Mucosa of stomach (tissue), 1 donor: Measurements from ENCODE around the gene SEPHS2.
"Not testable (repeated sequence)": the region's sequence is repeated elsewhere in the genome, so short reads cannot be mapped to it uniquely, and the experiment has no call there.

Experiments used
- H3K27me3 ChIP-seq: one replicate; pipeline ENCODE4 v1.7.0; 2013; ENCODE audit warnings: mild to moderate bottlenecking, low read length; ENCODE audit not compliant: control insufficient read depth, insufficient read depth
- H3K36me3 ChIP-seq: one replicate; pipeline ENCODE4 v1.7.0; 2013; ENCODE audit warnings: low read length; ENCODE audit not compliant: control insufficient read depth, insufficient read depth
- H3K4me1 ChIP-seq: one replicate; pipeline ENCODE4 v1.7.0; 2013; ENCODE audit warnings: mild to moderate bottlenecking, low read length; ENCODE audit not compliant: control insufficient read depth, insufficient read depth
- H3K4me3 ChIP-seq: one replicate; pipeline ENCODE4 v1.7.0; 2013; ENCODE audit warnings: low read length
- H3K9ac ChIP-seq: one replicate; pipeline ENCODE4 v1.7.0; 2013; ENCODE audit warnings: mild to moderate bottlenecking, low read length, moderate library complexity
- H3K9me3 ChIP-seq: one replicate; pipeline ENCODE4 v1.7.0; 2013; ENCODE audit warnings: mild to moderate bottlenecking, low read length, moderate library complexity; ENCODE audit not compliant: control insufficient read depth
- donor health status: Pancreatic carcinoma.

SEPHS2 gene

DNA sequence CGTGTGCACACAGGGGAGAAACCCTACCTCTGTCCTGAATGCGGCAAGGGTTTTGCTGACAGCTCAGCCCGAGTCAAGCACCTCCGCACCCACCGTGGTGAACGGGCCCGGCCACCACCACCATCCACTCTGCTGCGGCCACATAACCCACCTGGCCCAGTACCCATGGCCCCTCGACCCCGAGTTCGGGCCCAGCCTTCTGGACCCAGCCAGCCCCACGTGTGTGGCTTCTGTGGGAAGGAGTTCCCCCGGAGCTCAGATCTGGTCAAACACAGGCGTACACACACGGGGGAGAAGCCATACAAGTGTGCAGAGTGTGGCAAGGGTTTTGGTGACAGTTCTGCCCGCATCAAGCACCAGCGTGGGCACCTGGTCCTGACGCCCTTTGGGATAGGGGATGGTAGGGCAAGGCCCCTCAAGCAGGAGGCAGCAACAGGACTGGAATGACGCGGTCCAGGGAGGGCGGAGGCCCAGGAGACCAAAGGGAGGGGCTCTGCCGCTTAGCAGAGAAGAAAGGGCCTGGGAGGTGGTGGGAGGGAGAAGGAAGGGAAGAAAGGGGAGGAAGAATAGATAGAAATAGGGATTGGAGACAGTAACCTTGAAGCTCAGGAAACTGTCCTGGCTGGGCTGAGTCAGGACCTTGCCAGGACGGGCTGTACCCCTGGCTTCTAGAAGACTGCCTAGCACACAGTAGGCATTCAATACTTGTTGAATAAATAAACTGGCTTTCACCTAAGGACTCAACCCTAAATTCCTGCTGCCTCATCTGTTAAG is 46.8 kb downstream of the SEPHS2 start:
- H3K36me3 ChIP-seq: peaks cover 5% of the 10 kb centered on the region
- H3K27me3 ChIP-seq: peaks cover 4% of the 10 kb centered on the region
- H3K4me3 ChIP-seq: no peak overlapping the region
- no peaks in the 10 kb centered on the region for H3K9me3 ChIP-seq
- H3K4me1 ChIP-seq: peaks cover 21% of the 10 kb centered on the region
- no peak overlapping the region for H3K9ac ChIP-seq

GRCh38 chr16:30397776-30398660 is 47.7 kb downstream of the SEPHS2 start:
- Histone ChIP-seq H3K4me3 (no peak overlapping the region), H3K36me3 (peaks cover 5% of the 10 kb centered on the region), H3K27me3 (peaks cover 4% of the 10 kb centered on the region), H3K9me3 (no peaks in the 10 kb centered on the region), H3K4me1 (peaks cover 21% of the 10 kb centered on the region), H3K9ac (no peak overlapping the region)

DNA sequence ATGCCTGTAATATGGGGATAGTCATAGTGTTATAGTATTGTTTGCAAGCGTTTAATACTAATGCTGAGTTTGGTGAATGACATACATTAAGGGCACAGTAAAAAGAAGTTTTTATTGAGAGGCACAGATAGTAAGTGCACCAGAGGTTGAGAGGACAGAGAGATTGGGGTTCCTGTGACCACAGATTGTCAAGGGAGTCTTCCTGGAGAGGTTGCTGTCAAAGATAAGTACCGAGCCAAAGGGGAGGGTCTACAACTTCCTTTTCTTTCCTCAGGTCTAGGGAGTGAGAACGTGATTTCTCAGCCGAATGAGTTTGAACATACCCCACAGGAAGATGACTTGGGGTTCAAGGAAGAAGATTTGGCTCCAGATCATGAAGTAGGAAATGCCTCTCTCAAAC is 48.6 kb downstream of the SEPHS2 start:
- H3K36me3 ChIP-seq: peaks cover 5% of the 10 kb centered on the region
- H3K9me3 ChIP-seq: no peaks in the 10 kb centered on the region
- H3K4me1 ChIP-seq: peaks cover 21% of the 10 kb centered on the region
- H3K4me3 ChIP-seq: no peak overlapping the region
- H3K27me3 ChIP-seq: peaks cover 4% of the 10 kb centered on the region
- no peak overlapping the region for H3K9ac ChIP-seq

- H3K9me3 ChIP-seq, H3K4me3 ChIP-seq, H3K36me3 ChIP-seq, H3K27me3 ChIP-seq, H3K9ac ChIP-seq: not testable (repeated sequence)
- H3K4me1 ChIP-seq: peaks cover 21% of the 10 kb centered on the region
These were observed 49.0 kb downstream of the SEPHS2 start for GRCh38 chr16:30396627-30397026.

- H3K4me3 ChIP-seq: peak overlapping the region; percentile 23
- H3K4me1 ChIP-seq: peaks cover 21% of the 10 kb centered on the region
- no peaks in the 10 kb centered on the region for H3K9me3 ChIP-seq
- peaks cover 5% of the 10 kb centered on the region for H3K36me3 ChIP-seq
- peak overlapping the region; percentile 61 for H3K9ac ChIP-seq
- H3K27me3 ChIP-seq: peaks cover 4% of the 10 kb centered on the region
These were observed 49.6 kb downstream of the SEPHS2 start for GRCh38 chr16:30395992-30396585.

DNA sequence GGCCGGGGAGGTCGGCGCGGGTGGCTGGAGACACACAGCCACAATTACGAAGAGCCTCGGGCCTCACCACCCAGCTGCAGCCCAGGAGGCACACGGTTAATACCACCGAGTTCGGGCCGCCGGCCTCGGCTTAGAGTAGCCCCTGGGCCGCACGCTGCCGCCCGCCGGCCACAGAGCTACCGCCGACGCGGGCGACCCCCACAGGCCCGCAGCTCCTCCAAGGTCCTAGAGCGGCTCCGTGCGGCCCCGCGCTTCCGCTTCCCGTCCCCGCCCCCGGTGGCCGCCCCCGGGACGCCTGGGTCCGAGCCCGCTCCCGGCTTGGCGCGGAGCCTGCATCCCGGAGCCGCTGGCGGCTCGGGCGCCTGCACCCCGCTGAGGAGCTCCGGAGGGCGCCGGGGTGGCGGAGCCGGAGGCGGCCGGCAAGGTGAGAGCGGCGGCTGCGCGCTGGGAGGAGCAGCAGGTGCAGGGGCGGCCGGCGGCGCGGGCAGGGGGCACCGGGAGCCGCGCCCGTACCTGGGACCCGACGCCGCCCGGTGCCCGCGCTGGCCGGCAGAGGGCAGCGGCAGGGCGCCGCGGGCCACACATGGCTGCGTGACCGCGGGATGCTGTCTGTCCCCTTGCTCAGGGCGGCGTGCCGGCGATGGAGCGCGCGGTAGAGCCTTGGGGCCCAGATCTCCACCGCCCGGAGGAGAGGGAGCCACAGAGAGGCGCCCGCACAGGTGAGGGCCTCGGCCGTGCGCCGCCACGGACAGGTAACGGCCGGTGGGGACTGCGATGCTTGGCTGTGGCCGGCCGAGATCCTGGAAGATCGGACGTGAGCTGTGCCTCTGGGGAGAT is 50.3 kb downstream of the SEPHS2 start, which contains the start of gene ZNF48:
Gene ZNF48, plus strand, starts transcription at position 266 of the 837 bp plus-strand sequence. Its CDS starts 375 bp downstream, at position 641.
- H3K4me1 ChIP-seq: peaks cover 18% of the 10 kb centered on the region
- H3K9ac ChIP-seq: peak within 1 kb of the TSS; percentile 61
- H3K9me3 ChIP-seq: no peaks in the 10 kb centered on the region
- H3K36me3 ChIP-seq: peaks cover 5% of the 10 kb centered on the region
- H3K27me3 ChIP-seq: peaks cover 4% of the 10 kb centered on the region
- H3K4me3 ChIP-seq: peak within 1 kb of the TSS; percentile 23

GRCh38 chr16:30394592-30395154 is 51.0 kb downstream of the SEPHS2 start:
- Histone ChIP-seq H3K4me3 (no peak overlapping the region), H3K9ac (peak overlapping the region; percentile 36), H3K9me3 (no peaks in the 10 kb centered on the region), H3K36me3 (peaks cover 5% of the 10 kb centered on the region), H3K4me1 (peaks cover 15% of the 10 kb centered on the region), H3K27me3 (peaks cover under 1% of the 10 kb centered on the region)
